GM21381 (cell line): Measurements from ENCODE around the gene SGSM1.
"Not testable (repeated sequence)": the region's sequence is repeated elsewhere in the genome, so short reads cannot be mapped to it uniquely, and the experiment has no call there.

Experiments used
- ATAC-seq: cut with Tn5 transposase; IDR thresholded peaks from one replicate; pipeline ENCODE4 v1.9.1; 2021; ENCODE audit warnings: mild to moderate bottlenecking, moderate library complexity; ENCODE audit not compliant: unreplicated experiment

SGSM1 gene

DNA sequence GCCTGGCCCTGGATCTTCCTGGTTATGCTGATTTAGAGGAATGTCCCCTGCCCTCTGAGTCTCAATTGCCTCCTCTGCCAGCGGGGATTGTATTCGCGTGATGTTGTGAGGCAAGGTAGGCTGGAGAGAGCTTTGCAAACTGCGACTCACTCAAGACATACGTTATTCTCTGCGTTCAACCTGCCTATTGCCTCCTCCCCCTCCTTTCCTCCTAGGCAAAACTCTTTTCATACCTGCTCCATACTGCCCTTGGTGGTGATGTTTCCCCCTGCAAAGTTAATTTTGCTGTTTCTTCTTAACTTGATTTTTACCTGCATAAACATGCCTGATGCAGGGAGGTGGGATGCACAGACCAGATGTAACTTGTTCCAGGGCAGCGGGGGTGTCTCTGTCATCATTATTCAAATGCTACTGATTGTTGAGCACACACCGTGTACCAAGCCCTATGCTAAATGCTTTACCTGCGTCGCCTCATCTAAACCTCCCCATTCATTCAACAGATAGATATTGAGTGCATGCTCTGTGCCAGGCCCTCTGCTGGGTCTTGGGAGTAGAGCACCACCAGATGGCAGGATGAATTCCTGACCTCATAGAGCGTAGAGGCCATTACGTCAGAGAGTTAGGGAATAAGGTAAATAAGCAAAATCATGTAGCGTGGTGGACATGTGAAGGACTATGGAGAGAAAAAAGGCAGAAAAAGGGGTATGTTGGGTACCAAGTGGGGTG, 29.0 kb downstream of the SGSM1 start:
- ATAC-seq, result no peak

DNA sequence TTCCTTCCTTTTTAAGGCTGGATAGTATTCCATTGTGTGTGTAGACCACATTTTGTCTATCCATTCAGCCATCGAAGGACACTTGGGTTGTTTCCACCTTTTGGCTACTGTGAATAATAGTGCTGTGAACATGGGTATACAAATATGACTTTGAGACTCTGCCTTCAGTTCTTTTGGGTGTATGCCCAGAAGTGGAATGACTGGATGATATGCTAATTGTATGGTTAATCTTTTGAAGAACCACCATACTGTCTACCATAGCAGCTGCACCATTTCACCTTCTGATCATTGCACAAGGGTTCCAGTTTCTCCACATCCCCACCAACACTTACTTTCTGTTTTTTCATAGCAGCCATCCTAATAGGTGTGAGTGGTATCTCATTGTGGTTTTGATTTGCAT, 30.3 kb downstream of the SGSM1 start:
- ATAC-seq, result no peak

- not testable (repeated sequence) for ATAC-seq
Observed at GRCh38 chr22:24837517-24837916, 31.5 kb downstream of the SGSM1 start.

DNA sequence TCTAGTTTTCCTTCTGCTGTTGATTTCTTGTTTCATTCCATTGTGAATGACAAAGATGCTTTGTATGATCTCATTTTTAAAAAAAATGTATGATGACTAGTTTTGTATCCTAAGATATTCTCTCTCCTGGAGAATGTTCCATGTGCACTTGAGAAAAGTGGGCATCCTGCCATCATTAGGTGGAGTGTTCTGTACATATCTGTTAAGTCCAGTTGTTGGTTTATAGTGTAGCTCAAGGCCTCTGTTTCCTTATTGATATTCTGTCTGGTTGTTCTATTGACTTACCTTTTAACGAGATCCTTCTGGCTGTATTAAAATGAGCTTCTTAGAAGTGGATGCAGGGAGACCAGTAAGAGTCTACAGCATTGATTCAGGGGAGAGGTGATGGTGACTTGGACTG, 35.2 kb downstream of the SGSM1 start:
- no peak for ATAC-seq

DNA sequence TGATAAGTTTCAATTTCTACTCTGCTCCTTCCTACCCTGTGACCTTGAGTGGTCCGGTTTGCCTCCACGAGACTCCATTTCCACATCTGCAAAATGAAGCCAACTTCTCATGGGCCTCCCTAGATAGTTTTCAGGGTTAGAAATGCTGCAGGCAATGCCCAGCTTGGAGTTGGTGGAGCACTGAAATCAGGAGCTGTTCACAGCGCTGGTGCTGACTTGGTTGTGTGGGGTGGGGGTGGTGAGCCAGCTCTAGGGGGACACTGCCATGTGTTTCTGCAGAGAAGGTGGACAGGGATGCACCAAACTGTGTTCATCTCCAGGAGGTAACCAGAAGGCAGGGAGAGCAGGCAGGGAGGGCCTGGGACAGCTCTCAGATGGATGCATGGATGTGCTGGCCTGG, 37.0 kb downstream of the SGSM1 start:
- no peak for ATAC-seq

GRCh38 chr22:24845041-24845898, 39.3 kb downstream of the SGSM1 start:
- no peak for ATAC-seq

- no peak for ATAC-seq
Observed at GRCh38 chr22:24847490-24847889, 41.5 kb downstream of the SGSM1 start.

DNA sequence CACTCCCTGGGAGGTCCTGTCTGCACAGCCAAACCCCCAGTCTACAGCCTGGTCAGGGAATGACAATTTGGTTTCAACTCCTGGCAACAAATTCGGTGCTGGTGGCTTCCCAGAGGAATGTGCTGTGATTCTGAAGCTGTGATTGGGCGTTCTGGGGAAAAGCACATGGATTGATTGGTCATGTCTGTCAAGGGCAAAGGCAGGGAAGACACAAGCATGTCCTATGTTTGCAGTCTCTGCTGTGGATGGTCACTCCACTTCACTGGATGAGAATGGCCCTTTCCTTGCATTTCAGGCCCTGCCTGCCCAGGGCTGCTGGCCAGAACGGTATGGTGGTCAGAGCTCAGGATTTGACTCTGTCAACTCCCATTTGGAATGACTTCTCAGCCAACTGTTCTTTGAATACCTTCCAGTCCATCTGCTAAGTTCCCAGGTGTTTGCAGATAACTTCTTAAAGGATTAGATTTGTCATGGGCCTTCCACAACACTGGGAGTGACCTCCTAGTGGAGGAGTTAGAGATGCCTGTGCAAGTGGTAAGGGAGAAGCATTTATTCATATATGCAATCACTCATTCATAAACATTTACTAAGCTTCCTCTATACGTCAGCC, 42.7 kb downstream of the SGSM1 start:
- ATAC-seq, result no peak

DNA sequence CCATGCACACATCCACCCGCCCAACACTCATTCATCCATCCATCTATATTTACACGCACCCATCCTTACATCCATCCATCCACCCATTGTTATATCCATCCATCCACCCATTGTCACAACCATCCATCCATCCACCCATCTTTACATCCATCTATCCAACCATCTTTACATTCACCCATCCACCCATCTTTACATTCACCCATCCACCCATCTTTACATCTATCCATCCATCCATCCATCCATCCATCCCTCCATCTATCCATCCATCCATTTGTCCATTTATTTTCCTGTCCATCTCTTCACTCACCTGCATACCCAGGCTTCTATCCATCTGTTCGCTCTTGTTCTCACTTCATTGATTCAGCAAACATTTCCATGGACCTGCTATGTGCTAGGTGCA, 49.8 kb downstream of the SGSM1 start:
- ATAC-seq, result no peak

DNA sequence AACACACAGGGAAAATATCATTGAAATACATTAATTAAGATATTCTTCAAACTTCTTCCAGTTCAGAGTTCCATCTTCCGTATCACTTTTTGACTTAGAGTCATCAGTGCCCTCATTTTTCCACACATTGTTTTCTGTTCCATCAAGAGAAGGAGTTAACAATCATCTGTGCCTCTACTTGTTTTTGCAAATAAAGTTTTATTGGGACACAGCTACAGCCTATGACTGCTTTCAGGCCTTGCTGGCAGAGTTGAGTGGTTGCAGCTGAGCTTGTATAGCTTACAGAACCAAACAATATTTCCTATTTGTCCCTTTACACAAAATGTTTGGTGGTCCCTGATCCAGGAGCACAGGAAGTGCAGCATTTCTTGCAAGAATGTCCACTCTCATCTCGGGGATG, 51.6 kb downstream of the SGSM1 start:
- no peak for ATAC-seq

DNA sequence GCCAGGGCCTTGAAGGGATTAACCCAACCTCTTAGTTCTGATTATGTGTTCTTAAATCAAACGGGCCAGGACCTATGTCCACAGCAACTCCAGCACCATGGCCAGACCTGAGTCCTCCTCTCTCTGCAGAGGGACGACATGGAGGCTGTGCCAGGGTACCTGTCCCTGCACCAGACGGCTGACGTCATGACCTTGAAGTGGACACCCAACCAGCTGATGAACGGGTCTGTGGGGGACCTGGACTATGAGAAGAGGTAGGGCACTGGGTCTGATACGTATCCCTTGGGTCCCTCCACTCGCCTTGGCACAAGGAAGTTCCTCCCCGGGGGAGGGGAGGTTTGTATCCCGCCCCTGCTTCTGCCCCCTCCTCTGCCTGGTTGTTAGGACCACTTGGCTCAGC, 53.6 kb downstream of the SGSM1 start:
- ATAC-seq, result no peak

DNA sequence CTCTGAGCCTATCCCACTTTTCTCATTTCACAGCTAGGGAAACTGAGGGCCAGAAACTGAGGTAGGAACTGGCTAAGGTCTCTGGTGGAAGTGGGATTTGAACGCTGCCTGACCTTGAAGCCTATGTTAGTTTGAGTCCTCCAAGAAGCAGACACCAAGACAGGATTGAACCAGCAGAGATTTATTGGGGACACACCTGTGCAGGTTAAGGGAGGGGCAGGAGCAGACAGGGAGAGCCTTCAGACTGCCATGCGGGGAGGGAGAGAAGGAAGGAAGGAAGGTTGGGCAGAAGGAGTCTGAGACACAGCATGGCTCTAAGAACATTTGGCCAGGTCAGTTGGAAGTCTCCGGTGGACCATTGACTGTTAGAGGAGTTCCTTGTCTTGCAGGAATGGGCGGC, 59.5 kb downstream of the SGSM1 start:
- ATAC-seq, result no peak

DNA sequence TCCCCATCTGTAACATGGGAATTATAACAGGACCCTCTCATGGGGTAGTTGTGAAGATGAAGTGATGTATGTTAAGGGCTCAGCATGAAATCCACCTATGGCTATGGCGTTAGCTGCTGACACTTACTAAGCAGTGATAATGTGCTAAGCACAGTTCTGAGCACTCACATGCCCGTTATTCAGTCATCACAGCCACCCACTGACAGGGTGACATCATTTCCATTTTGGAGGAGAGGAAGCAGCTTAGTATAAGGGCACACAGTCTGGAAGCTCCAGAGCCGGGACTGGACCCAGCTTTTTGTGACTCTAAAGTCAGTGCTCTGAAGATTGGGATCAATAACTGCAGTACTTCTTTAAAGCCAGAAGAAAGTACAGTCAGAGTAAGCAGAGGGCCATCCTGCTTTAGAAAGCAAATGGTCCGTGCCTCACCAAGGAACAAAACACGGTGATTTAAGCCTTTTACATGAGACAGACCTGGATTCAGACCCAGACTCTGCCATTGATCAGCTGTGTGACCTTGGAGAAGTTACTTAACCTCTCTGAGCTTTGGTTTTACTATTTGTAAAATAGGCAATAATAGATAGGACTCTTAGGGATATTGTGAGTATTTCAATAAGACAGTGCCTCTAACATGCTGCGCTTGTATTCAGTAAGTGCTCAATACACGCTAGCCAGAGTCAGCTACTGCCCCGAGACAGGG, 61.5 kb downstream of the SGSM1 start:
- ATAC-seq, result no peak

- no peak for ATAC-seq
Observed at GRCh38 chr22:24868979-24869378, 63.0 kb downstream of the SGSM1 start.

DNA sequence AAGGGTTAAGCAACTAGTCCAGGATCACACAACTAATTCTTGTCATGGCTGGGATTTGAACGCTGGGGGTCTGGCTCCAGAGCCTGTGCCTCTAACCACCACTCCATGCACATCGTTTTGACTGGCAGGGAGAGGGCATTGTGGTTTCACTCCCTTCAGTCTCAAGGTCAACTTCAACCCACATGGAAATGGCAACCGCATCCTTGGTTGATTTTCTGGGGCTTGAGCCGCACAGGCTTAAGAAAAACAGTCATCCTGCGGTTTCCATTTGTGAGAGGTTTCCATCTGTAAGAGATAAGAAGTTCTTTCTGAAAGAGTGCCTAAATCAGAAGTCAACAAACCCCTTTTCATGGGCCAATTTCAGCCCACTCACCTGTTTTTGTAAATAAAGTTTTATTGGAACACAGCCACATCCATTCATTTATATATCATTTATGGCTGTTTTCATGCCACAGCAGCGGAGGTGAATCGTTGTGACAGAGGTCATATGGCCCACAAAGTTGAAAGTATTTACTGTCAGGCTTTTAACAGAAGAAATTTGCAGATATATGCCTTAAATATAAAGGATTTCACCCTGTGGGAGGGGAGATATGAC, 65.7 kb downstream of the SGSM1 start:
- ATAC-seq, result no peak

DNA sequence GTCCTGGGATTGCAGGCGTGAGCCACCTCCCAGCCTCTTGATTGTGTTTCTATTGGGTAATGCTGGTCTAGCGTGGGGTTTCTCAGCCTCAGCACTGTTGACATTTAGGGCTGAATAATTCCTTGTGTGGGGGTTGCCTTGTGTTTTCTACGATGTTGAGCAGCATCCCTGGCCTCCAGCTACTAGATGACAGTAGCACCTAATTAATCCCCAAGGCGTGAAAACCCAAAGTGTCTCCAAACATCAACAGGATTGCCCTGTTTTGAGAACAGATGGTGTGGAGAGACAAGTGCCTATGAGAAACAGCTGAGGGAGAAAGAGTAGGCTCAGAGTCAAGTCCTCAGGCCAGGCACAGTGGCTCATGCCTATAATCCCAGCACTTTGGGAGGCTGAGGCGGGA, 67.2 kb downstream of the SGSM1 start:
- no peak for ATAC-seq

DNA sequence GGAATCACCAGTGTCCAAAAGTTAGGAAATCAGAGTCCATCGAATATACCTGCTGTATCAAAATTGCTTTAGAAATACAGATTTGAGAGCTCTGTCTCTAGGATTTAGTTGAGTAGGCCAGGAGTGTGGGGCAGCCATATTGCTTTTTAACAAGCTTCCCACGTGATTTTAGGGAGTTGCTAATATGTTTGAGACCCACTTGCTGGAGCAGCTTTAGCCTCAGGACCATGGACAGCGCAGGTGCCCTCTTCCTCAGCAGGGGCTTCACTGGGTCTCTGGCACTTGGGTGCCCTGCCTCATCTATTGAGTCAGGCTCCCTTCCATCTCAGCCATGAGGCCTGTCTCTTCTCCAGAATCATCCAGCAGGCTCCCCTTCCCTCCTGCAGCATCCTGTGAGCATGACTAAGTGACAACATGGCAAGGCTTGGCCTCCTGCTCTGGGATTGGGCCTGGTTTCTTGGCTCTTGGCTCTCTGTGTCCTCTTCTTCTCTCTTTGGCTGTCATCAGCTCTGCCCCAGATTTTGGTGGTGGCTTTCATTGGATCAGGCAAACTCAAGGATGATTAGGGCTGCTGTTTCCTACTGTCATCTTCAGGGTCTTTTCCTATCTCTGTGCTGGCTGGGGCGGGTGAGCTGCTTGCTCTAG, 70.0 kb downstream of the SGSM1 start:
- no peak for ATAC-seq

DNA sequence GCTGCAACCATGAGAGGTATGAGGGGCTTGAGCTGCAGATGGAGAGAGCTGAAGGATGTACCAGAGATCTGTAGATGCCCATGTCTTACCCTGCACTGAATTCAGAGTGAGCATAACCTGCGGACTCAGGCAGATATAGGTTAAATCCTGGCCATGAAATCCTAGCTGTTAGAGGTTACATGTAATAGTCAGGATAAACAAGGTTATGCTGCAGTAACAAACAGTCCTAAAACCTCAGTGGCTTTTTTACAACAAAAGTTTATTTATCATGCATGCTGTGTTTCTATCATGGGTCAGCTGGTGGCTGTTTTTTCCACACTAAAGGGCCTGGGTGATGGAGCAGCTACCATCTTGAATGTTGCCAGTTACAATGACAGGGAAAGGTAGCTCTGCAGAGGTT, 70.7 kb downstream of the SGSM1 start:
- ATAC-seq, result no peak

- ATAC-seq, result no peak
Observed at GRCh38 chr22:24878969-24879368, 73.0 kb downstream of the SGSM1 start.

- ATAC-seq, result no peak
Observed at GRCh38 chr22:24883432-24883831, 77.4 kb downstream of the SGSM1 start.
